Activated T-helper 9 cell treated with anti-CD3 and anti-CD28 coated beads, Interleukin-2, amount 50 U/mL, for 16 hours (primary cell): ENCODE measurements around the gene GLDN.

Source experiments
- DNase-seq: peaks from one replicate; pipeline ENCODE4 v3.0.0-alpha.2; 2020; ENCODE audit warnings: low read depth

Gene GLDN

GRCh38 chr15:51341366-51342226 lies at the start of gene GLDN:
Gene GLDN, plus strand, starts transcription at chr15:51341655. Its CDS starts 30 bp downstream, at chr15:51341685.
- no peak for DNase-seq

GRCh38 chr15:51298620-51299019 lies 42.8 kb upstream of the GLDN start:
- no peak for DNase-seq

DNA sequence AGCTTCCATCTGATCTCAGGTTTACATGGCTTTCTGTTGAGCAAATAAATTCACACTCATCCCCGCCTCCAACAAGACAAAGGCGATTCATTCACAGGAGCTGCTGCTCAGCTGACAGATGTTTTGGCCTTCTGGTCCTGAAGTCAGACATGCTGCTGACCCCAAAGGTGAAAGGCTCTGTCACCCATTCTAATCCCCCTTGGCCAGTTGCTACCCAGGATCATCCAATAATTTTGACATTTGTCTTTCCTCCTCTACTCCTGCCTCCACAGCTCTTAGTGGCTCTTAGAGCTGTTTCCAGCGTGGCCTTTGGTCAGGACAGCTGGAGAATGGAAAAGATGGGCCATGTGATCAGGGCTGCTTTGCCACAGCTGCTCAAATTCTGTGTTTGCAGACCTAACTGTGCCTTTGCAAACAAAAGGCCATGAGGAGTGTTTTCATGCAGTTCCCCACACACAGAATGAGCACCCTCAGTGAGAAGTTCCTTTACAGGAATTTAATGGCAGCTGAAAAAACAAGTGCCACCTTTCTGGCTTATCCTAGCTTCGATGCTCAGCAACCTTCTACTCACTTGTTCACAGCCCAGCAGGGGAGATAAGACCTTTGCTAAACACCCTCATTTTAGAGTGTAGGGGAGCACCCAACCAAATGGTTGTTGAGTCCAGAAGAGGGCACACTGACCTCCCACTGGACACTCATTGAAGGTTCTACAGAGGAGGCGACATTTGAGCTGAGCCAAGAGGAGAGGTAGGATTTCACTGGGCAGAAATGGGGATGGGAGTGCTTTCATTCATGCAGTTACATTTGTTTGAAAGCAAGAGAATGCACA lies 42.1 kb upstream of the GLDN start:
- DNase-seq: no peak

DNA sequence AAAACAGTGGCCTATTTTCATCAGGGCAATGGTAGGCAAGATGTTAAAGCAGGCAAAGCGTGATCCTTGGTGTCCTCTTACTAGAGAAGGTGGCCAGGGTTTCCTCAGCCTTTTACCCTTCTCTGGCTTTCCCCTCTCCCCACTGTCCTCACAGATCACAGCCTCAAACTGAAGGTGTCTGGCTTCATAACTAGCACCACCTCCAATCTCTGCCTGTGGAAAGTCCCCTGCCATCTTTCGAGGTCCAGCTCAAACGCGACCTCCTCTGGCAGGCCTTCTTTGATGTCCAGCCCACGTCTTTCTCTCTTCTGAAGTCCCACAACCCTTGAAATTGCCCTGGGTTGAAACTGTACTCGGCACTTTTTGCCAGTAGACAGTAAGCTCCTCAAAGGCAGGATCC lies 39.0 kb upstream of the GLDN start:
- no peak for DNase-seq

GRCh38 chr15:51303462-51303980 lies 37.9 kb upstream of the GLDN start:
- no peak for DNase-seq

DNA sequence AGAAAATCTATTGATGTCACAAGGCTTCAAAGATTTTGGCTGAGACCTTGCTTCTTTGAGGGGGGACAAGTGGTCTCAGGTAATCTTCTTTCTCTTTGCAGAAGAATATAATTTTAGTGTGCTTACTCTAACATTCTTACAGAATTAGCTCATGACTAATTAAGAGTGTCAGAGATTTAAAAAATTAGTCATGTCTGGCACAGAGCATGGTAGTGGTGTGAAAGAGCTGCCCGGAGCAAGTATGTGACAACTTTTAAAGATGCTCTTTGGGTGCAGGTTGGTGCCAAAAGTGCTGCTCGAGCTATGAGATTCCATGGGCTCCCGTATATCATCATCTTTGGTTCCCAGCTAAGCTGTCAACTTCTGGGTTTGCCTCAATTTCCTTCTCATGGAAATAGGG lies 34.1 kb upstream of the GLDN start:
- DNase-seq: no peak

GRCh38 chr15:51307811-51308210 lies 33.6 kb upstream of the GLDN start:
- DNase-seq: no peak

GRCh38 chr15:51310064-51310463 lies 31.4 kb upstream of the GLDN start:
- no peak for DNase-seq

DNA sequence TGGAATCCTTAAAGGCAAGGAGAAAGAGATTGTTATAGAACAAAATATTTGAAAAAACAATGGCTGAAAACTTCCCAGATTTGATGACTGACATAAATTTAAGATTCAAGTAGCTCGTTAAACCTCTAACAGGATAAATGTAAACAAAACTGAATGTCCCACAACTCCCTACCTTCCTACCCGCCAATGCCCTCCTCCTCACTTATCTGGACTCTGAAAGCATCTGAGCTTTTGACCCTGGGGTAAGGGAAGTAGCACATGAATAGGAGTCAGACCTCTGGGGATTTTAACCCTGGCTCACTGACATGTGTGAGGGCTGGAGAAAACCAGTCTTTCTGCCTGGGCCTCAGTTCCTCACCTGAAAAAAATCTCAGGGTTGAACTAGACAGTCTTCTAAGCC lies 29.9 kb upstream of the GLDN start:
- no peak for DNase-seq

GRCh38 chr15:51312166-51313073 lies 29.0 kb upstream of the GLDN start:
- DNase-seq: no peak

DNA sequence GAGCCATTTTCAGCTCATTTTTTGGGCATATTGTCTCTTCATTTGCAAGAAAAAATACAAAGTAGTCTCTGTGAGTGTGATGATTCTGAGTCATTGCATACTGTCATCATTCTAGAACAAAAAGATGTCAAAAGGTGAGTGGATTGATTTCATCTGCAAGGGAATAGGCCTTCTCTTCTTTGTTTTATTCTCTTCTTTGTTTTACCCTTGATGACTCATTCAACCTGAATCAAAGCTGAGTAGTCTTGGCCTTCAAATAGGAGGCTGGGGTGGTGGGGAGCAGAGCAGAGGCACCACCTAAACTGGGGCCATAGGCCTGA lies 28.4 kb upstream of the GLDN start:
- no peak for DNase-seq

DNA sequence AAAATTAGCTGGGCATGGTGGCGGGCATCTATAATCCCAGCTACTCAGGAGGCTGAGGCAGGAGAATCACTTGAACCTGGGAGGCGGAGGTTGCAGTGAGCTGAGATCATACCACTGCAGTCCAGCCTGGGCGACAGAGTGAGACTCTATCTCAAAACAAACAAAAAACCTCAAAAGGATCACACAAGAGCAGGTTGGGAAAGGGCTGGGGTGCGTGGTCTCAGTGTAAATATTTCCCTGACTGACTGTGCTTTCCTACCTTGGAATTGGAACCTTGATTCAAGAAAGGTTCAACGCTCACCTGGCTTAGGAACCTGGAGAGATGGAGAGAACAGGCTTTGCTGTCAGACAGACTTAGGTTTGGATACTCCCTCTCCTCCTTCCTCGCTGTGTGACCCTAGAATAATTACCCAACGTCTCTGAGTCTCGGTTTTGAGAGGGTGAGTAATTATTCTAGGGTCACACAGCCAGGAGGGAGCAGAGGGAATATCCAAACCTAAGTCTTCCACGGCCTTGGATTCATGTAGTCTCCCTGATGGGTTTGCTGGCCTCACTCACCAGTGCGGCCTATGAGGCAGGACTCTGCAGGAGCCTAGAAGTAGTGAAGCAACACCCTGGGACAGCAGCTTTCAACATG lies 27.7 kb upstream of the GLDN start:
- DNase-seq: no peak

DNA sequence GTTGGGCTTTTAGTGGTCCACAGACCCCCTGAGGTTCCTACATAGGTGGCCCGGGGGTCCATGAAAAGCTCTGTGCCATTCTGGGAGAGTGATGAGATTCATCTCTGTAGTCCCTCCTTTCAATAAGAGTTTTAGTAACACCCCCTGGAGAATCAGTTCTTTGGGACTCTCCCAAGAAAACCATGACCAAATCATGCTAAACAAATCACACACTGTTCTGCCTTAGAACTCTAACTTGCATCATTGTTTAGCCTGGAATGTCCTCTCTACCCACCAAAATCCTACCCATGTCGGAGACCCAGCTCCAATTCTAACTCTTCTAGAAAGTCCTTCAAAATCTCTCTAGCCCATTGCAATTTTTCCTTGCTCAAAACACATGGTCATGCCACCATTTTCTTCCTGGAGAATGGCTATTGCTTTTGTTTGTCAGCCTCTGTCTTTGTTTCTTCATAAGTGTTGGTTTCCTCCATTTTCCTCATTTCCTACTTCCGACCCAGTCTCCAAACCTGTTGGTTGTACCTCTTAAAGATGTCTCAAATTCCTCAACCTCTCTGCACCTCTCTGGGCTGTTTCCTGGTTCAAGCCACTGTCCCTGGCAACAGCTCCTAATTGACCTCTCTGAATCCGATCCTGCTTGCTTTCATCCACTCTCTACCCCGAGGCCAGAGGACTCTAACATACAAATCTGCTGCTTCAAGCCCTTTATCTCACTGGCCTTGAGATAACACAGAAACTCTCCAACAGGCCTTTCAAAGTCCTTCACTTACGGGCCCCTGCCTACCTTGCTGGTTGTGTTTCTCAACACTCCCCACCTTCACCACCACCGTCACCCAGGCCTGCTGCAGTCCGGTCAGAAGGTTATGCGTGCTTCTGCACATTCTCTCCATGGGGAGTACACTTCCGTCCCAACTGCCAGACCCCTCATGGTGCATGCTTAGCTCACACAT lies 26.8 kb upstream of the GLDN start:
- DNase-seq: no peak

- no peak for DNase-seq
These were observed 25.7 kb upstream of the GLDN start for GRCh38 chr15:51315726-51316125.

DNA sequence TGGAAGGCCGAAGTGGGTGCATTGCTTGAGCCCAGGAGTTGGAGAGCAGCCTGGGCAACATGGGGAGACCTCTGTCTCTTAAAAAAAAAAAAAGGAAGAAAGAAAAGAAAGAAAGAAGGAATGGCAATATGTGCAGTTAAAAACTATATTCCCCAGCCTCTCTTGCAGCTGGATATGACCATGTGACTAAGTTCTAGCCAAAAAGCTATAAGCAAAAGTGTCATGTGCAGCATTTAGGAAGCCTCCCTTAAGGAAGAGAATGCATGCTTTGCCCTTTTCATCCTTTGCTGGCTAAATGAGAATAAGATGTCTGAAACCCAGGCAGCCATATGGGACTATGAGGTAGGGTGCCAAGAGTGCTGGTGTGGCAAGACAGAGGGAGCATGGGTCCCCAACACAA lies 24.8 kb upstream of the GLDN start:
- DNase-seq: no peak

DNA sequence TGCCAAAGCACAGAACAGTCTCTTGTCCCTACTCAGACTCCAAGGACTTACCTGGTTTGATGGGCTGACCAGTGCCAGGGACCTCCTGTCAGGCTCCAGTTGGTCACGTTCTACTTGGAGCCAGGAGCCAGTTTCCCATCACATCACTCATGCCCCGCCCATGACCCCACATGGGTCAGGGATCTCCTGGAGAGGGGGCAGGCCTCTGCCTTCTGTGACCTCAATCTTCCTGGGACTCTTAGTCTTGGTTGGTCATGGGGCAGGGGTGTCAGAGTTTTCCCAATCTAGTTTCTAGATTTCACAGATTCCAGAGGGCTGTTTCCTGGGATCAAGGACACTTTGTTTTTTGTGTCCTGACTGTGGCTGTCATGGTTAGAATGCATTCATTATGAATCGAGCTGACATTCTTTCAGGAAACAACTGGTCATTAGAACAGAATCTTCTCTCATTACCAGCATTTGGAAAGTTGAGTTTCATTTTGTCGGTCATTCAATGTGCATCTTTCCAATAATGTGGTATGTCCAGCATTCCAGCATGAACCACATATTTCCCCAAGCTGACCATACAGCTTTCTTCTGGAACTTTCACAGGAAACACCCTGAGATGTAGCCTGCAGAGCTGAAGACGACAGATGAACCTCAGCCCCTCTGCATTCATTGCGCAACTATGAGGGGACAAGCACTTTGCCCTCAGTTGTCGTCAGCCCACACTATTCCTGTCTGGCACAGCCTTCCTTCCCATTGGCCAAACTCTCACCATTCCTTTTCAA lies 22.9 kb upstream of the GLDN start:
- no peak for DNase-seq

- DNase-seq: no peak
These were observed 21.9 kb upstream of the GLDN start for GRCh38 chr15:51319539-51319938.

GRCh38 chr15:51320843-51321242 lies 20.6 kb upstream of the GLDN start:
- no peak for DNase-seq

DNA sequence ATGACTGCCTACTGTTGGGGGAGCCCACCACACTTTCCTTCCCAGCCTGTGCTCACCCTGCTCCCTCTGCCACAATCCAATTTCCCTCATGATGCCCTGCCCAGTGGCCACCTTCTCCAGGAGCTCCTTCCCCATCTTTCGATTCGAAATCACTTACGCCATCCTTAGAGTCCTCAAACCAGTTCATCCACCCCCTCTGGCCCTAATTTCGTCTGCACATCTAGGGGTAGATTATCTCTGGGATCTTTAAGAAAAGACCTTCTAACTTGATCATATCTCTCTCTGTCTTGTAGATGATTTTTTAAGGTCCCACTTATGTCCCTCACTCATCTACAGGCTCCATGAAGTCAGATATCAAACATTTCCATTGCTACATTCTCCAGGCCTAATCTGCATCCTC lies 20.1 kb upstream of the GLDN start:
- no peak for DNase-seq
